Fibroblast of the aortic adventitia (primary cell): Measurements from ENCODE around the gene PPID. TPM values are rescaled to one million over a fixed set of nuclear protein-coding genes. Genes with fewer than 3 reads are reported as not detected.

Source experiments
- DNase-seq: peaks from one replicate; pipeline ENCODE4 v3.0.0-alpha.2; 2010; ENCODE audit warnings: low read depth
- H3K4me3 ChIP-seq: 2 replicates; pipeline ENCODE4 v1.5.1; 2011; ENCODE audit warnings: low read depth, mild to moderate bottlenecking, control low read depth, low read length, moderate library complexity
- total RNA-seq: library from RNA; depleted of rRNA; stranded (reverse); fragments of >200 nt; gene quantifications from 2 replicates; pipeline ENCODE4 v1.2.3, GENCODE V29; 2012; ENCODE audit warnings: low replicate concordance
- TF ChIP-seq, protein P1 (sequence below): IDR thresholded peaks from 2 replicates; pipeline ENCODE4 v1.5.1; 2011; ENCODE audit warnings: mild to moderate bottlenecking, low read length, control low read depth, inconsistent platforms; ENCODE audit not compliant: insufficient read depth

Gene PPID
- total RNA-seq, 1 donor: 23.6 TPM

DNA sequence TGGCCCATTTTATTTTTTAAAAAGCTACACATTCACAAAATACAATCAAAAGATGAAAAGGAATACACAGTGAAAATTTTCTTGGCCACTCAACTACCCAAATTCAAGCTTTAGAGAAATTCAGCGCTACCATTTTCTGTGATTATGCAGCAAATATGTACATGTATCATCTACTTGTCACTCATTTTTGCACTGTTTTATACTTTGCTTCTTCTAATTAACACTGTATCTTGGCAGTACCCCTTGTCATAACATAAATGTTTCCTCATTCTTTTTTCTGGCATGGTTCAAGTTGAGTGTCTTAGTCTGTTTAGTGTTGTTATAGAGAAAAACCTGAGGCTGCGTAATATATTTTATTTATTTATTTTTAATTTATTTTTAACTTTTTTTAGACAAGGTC is 15.7 kb upstream of the PPID start:
- DNase-seq: no peak
- TF ChIP-seq, protein P1, sequence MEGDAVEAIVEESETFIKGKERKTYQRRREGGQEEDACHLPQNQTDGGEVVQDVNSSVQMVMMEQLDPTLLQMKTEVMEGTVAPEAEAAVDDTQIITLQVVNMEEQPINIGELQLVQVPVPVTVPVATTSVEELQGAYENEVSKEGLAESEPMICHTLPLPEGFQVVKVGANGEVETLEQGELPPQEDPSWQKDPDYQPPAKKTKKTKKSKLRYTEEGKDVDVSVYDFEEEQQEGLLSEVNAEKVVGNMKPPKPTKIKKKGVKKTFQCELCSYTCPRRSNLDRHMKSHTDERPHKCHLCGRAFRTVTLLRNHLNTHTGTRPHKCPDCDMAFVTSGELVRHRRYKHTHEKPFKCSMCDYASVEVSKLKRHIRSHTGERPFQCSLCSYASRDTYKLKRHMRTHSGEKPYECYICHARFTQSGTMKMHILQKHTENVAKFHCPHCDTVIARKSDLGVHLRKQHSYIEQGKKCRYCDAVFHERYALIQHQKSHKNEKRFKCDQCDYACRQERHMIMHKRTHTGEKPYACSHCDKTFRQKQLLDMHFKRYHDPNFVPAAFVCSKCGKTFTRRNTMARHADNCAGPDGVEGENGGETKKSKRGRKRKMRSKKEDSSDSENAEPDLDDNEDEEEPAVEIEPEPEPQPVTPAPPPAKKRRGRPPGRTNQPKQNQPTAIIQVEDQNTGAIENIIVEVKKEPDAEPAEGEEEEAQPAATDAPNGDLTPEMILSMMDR: no peak

DNA sequence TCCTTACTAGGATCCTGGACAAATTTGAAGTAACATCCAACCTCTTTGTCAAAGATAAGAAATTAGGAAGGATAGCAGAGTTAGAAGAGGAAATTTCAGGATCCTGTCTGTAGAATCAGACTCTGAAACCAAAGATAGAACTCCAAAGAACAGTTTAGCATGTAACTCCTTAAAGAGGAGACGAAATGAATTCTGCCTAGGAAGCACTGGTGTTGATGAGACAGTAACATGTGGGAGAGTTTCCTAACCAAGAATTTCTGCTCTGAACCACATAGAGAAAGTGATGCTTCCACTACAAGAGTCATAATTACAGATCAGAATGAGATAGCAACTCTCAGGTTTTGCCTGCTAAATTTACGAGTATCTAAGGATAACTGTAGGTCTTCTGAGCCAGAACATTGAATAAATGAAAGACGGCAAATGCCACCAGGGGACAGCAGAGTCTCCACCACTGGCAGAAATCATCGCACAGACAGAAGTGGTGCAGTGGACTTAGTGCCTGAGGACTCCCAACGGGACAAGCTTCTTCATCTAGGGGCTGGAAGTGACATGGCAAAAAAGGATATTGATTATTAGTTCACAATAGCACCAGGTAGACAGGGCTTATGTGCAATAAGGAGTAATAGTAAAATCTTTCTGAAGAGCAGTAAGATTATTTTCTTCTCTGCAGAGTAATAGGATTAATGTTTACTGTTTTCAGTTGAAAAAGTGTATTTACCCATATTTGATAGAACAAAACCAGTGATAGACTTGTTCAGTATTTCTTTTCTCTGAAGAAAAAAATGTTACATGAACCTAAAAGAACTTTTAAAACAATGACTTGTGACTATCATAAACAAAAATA is 6.7 kb upstream of the PPID start:
- peak; percentile 80 for DNase-seq
- TF ChIP-seq, protein P1: peak; percentile 94

More for the DNA sequence above, 15.7 kb upstream of the PPID start:
- H3K4me3 ChIP-seq: no peak overlapping the region

DNA sequence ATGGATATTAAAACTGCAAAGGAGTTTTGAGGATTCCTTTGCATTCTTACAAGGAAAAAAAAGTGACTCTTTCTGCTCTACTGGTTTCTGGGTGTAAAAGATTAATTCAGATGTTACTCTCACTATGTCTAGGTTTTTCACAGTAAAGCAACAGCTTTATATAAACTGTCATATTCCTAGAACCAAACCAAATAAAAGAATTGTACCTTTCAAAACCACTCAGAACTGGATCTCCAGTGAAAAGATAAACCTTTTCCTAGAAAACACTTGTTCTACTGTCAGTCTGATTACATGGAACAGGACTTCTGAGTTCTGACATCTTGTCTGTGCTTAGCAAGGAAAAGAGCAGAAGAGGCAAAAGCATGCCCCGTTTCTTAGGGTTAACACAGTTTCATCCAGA is 5.0 kb upstream of the PPID start:
- DNase-seq: no peak
- TF ChIP-seq, protein P1: no peak
- H3K4me3 ChIP-seq: no peak overlapping the region

More for the DNA sequence above, 6.7 kb upstream of the PPID start:
- no peak overlapping the region for H3K4me3 ChIP-seq

DNA sequence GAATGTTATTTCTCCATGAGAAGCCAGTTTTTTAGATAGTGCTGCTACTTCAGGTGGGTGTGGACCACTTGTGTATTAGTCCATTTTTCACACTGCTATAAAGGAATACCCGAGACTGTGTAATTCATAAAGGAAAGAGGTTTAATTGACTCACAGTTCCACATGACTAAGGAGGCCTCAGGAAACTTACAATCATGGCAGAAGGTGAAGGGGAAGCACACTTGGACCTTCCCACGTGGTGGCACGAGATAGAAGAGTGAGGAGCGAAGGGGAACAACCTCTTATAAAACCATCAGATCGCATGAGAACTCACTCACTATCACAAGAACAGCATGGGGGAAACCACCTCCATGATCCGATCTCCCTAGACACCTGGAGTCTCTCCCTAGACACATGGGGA is 3.4 kb upstream of the PPID start:
- TF ChIP-seq, protein P1: no peak
- no peak for DNase-seq
- no peak overlapping the region for H3K4me3 ChIP-seq

DNA sequence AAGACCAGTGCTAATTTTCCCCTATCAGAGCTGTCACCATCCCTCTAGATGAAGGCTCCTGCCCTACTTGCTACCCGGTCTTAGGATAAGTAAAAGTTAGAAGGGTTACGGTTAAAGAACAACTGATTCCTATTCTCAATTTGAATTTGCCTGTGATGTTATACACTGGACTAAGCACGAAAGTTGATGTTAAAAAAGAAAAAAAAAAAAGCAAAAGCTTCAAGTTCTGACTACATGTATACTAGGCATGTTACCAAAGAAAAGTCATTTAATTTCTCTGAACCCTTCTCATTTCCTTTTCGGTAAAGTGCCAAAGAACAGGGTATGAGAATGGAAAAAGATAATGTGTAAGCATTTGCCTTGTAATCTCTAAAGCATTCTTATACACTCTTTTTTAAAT is 1.4 kb upstream of the PPID start:
- TF ChIP-seq, protein P1: no peak
- DNase-seq: no peak
- no peak overlapping the region for H3K4me3 ChIP-seq

DNA sequence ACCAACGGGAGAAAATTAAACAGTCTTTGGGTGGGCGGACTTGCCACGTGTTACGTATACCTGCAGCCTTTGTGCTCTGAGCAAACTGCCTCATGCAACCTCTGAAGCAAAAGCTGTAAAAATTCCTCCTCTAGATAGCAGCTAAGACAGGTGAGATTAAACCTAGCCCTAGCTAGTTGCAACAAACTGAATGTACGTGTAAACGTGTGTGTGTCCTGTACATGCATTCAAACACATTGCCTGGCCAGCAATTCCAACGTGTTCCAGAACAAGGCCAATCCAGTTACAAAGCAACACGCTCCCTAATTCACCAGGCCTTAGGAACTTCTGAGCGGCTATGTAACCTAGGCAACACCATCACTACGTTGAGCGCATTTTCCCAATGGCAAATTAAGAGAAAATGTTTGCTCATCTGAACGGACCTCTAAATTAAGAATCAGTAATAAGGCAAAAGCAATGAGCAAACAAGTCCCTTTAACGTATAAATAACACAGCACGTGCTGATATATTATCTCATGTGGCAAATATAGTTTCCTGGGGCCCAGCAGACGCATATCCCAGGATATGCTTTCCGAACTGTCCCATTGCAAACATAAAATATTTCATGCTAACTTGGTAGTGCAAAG is 792 bp downstream of the PPID start:
- H3K4me3 ChIP-seq: peak overlapping the region; percentile 83
- peak; percentile 58 for DNase-seq
- TF ChIP-seq, protein P1: no peak
